K562 (cell line): ENCODE measurements around the gene TPPP. TPM values are rescaled to one million over a fixed set of nuclear protein-coding genes. Genes with fewer than 3 reads are reported as not detected.

ENCODE experiments used
- CHAMP1 ChIP-seq: fragments of 450-650 bp; IDR thresholded peaks from 2 replicates; pipeline ENCODE4 v1.6.1; 2016; ENCODE audit warnings: mild to moderate bottlenecking
- CHD1 ChIP-seq: fragments of 200-600 bp; sonication (generic); IDR thresholded peaks from one replicate; pipeline ENCODE4 v1.6.1; 2012; ENCODE audit warnings: mild to moderate bottlenecking, moderate library complexity, low read length, inconsistent platforms
- CHD7 ChIP-seq: fragments of 200-600 bp; sonication (generic); IDR thresholded peaks from one replicate; pipeline ENCODE4 v1.6.1; 2012; ENCODE audit warnings: mild to moderate bottlenecking, low read depth, low read length, inconsistent platforms
- SPI1 ChIP-seq: IDR thresholded peaks from 2 replicates; pipeline ENCODE4 v1.6.1; 2011; ENCODE audit warnings: low read depth, low read length, control low read depth, borderline replicate concordance
- ZNF324 ChIP-seq: fragments of 250-450 bp; sonication (Bioruptor Pico); IDR thresholded peaks from 2 replicates; pipeline ENCODE4 v1.4.0; 2020; ENCODE audit warnings: mild to moderate bottlenecking
- polyA plus RNA-seq, 8 experiments: library from polyadenylated mRNA; depleted of rRNA in 4 of 8; stranded (reverse) in 5 of 8; unstranded in 3 of 8; fragments of >200 nt; fragmentation: Nextera tagmentation in 2 of 8; fragmentation: Illumina TruSeq in 1 of 8; extraction: Ambion mirVana in 2 of 8; extraction: Trizol in 1 of 8; gene quantifications; 2 replicates each; pipeline versions ENCODE4 v1.2.1 to v1.2.3, GENCODE V29; 2011 to 2014; ENCODE audit warnings: inconsistent platforms in 1 of 8, missing spikeins in 1 of 8
- total RNA-seq, 7 experiments: library from RNA; depleted of rRNA in 6 of 7; stranded (reverse); fragments of >200 nt in 6 of 7; fragmentation: Illumina TruSeq in 2 of 7; extraction: Trizol in 2 of 7; gene quantifications; 2 replicates each; pipeline versions ENCODE4 v1.2.1 to v1.2.3, GENCODE V29; 2011 to 2021; ENCODE audit warnings: low replicate concordance in 1 of 7

The TPPP gene
- total and polyA plus RNA-seq, 9 of the 15 experiments (the other 6 are each of a cell fraction or from before 2014, with no cell fraction given) = 0.01 to 0.07 (median 0.03) TPM; not detected in 6

- TF ChIP-seq CHD7 (no peak), ZNF324 (CRISPR knock-in tag) (no peak), CHAMP1 (no peak), SPI1 (no peak), CHD1 (no peak)
Observed at GRCh38 chr5:669842-670395, 23.2 kb downstream of the TPPP start (continued).
